Esophagus muscularis mucosa (tissue), 4 donors: Measurements from ENCODE around the gene KIAA0753. TPM values are rescaled to one million over a fixed set of nuclear protein-coding genes. Genes with fewer than 3 reads are reported as not detected.
"Not testable (repeated sequence)": the region's sequence is repeated elsewhere in the genome, so short reads cannot be mapped to it uniquely, and the experiment has no call there.

Source experiments
- DNase-seq: peaks from one replicate; pipeline ENCODE4 v3.0.0-alpha.2; 2017; ENCODE audit errors: extremely low spot score
- H3K27ac ChIP-seq, 4 donors: fragments of 200-600 bp; sonication (generic); replicated peaks in 1 of 4; 1 replicate in 3 of 4; 2 replicates in 1 of 4; pipeline ENCODE4 v1.5.1; 2016 to 2019; ENCODE audit warnings: mild to moderate bottlenecking in 1 of 4
- H3K27me3 ChIP-seq, 4 donors: fragments of 200-600 bp; sonication (generic); one replicate each; pipeline versions ENCODE4 v1.5.1 to v1.6.0; 2016 to 2019
- H3K36me3 ChIP-seq, 4 donors: fragments of 200-600 bp; sonication (generic); one replicate each; pipeline ENCODE4 v1.5.1; 2016 to 2019
- H3K4me1 ChIP-seq, 4 donors: fragments of 200-600 bp; sonication (generic); one replicate each; pipeline ENCODE4 v1.5.1; 2016 to 2019
- H3K4me3 ChIP-seq, 4 donors: fragments of 200-600 bp; sonication (generic); 1 replicate in 2 of 4; 2 replicates in 2 of 4; pipeline ENCODE4 v1.5.1; 2016 to 2019; ENCODE audit warnings: mild to moderate bottlenecking in 4 of 4, moderate library complexity in 1 of 4
- H3K9me3 ChIP-seq, 4 donors: fragments of 200-600 bp; sonication (generic); 1 replicate in 3 of 4; 2 replicates in 1 of 4; pipeline ENCODE4 v1.5.1; 2016 to 2019
- EP300 ChIP-seq: sonication (generic); formaldehyde crosslinking; IDR thresholded peaks from one replicate; pipeline ENCODE4 v1.6.1; 2017; ENCODE audit warnings: antibody characterized with exemption
- POLR2A ChIP-seq: fragments of 450-650 bp; IDR thresholded peaks from one replicate; pipeline ENCODE4 v1.6.1; 2017; ENCODE audit warnings: antibody characterized with exemption, moderate library complexity, mild to moderate bottlenecking, low read depth
- POLR2AphosphoS5 ChIP-seq, 2 donors: sonication (generic); formaldehyde crosslinking; IDR thresholded peaks; one replicate each; pipeline ENCODE4 v1.6.1; 2017; ENCODE audit warnings: antibody characterized with exemption in 2 of 2
- WGBS: methylation state at CpG from one replicate; pipeline ENCODE4 v1.1.5; 2018; 5-methylcytosine and 5-hydroxymethylcytosine counted together
- intact Hi-C: fragments of 100-400 bp; cut with DNase I; formaldehyde crosslinking; loops from one replicate; pipeline ENCODE4 v1.15.1; 2023
- total RNA-seq, 4 donors: library from RNA; depleted of rRNA; stranded (reverse); fragments of >200 nt; gene quantifications; one replicate each; pipeline versions ENCODE4 v1.1.0 to v1.2.1, GENCODE V29; 2016
- TF ChIP-seq, protein P1 (sequence below), 3 experiments: fragments of 200-600 bp in 2 of 3; fragments of 450-650 bp in 1 of 3; sonication (generic) in 2 of 3; IDR thresholded peaks; one replicate each; pipeline ENCODE4 v1.5.1; 2017 to 2019; ENCODE audit warnings: antibody characterized with exemption in 3 of 3, mild to moderate bottlenecking in 2 of 3, moderate library complexity in 1 of 3

KIAA0753 gene
- total RNA-seq, 4 donors from 2014 or later: 36.9 to 73.9 (median 46.4) TPM

DNA sequence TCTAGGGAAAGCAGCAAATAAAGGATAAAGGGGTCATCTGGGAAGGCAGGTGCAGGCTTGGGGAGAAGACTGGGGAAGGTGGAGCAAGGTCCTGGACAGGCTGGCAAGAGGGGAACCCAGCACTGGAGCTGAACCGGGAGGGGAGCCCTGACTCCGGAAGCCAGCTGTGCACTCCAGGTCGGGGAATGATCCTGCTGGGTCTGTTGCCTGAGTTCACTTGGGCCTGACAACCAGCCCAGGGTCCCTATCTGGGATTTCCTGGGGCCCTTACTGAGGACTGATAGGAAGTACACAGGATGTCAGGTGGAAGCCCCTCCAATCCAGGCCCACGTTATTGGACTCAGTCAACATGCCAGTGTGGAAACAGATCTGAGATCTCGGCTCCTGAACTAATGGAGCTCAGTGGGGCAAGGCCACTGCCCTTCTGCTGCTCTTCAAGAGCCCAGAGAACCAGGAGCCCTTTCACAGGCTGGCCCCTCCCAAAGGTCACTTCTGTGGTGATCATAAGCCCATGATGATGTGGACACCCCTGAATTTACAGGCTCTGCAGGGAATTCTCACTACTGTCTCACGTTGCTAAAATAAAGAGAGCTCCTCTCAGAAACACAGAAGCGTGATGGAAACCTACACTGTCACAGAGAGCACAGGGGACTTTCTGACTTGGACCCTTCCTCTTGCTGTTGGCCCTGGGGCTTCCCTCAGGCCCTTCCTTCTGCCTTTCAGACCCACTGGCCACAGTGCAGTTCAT, 64.3 kb downstream of the KIAA0753 start:
- Histone ChIP-seq H3K9me3 (no peaks in the 10 kb centered on the region), H3K27ac (peak overlapping the region in 1 of 4 donors; percentile 8), H3K36me3 (peaks cover 27 to 51% (median 39%) of the 10 kb centered on the region in 4 donors), H3K4me1 (peaks cover 8 to 21% (median 17%) of the 10 kb centered on the region in 4 donors), H3K27me3 (no peaks in the 10 kb centered on the region), H3K4me3 (no peak overlapping the region)
- 90% methylated on average over 7 of the region's 7 CpGs for WGBS
- intact Hi-C loops: no loop called here
- TF ChIP-seq, protein P1, sequence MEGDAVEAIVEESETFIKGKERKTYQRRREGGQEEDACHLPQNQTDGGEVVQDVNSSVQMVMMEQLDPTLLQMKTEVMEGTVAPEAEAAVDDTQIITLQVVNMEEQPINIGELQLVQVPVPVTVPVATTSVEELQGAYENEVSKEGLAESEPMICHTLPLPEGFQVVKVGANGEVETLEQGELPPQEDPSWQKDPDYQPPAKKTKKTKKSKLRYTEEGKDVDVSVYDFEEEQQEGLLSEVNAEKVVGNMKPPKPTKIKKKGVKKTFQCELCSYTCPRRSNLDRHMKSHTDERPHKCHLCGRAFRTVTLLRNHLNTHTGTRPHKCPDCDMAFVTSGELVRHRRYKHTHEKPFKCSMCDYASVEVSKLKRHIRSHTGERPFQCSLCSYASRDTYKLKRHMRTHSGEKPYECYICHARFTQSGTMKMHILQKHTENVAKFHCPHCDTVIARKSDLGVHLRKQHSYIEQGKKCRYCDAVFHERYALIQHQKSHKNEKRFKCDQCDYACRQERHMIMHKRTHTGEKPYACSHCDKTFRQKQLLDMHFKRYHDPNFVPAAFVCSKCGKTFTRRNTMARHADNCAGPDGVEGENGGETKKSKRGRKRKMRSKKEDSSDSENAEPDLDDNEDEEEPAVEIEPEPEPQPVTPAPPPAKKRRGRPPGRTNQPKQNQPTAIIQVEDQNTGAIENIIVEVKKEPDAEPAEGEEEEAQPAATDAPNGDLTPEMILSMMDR (IDR thresholded peaks at IDR 0.05): no peak
- TF ChIP-seq EP300 (no peak), POLR2A (no peak), POLR2AphosphoS5 (IDR thresholded peaks at IDR 0.05) (no peak)
- DNase-seq: no peak

- H3K36me3 ChIP-seq: peaks cover 27 to 47% (median 35%) of the 10 kb centered on the region in 4 donors
- TF ChIP-seq POLR2AphosphoS5 (IDR thresholded peaks at IDR 0.05) (no peak), POLR2A (no peak), EP300 (no peak)
- TF ChIP-seq, protein P1 (IDR thresholded peaks at IDR 0.05): no peak
- DNase-seq: no peak
- WGBS: 82% methylated on average over 5 of the region's 5 CpGs
- intact Hi-C loops: no loop called here
- H3K4me3 ChIP-seq: no peak overlapping the region
- H3K27me3 ChIP-seq: no peaks in the 10 kb centered on the region
- peaks cover 8 to 27% (median 24%) of the 10 kb centered on the region in 4 donors for H3K4me1 ChIP-seq
- H3K27ac ChIP-seq: peak overlapping the region in 2 of 4 donors; percentile 8 to 26
- H3K9me3 ChIP-seq: no peaks in the 10 kb centered on the region
These were observed 64.9 kb downstream of the KIAA0753 start for GRCh38 chr17:6575596-6575988.

DNA sequence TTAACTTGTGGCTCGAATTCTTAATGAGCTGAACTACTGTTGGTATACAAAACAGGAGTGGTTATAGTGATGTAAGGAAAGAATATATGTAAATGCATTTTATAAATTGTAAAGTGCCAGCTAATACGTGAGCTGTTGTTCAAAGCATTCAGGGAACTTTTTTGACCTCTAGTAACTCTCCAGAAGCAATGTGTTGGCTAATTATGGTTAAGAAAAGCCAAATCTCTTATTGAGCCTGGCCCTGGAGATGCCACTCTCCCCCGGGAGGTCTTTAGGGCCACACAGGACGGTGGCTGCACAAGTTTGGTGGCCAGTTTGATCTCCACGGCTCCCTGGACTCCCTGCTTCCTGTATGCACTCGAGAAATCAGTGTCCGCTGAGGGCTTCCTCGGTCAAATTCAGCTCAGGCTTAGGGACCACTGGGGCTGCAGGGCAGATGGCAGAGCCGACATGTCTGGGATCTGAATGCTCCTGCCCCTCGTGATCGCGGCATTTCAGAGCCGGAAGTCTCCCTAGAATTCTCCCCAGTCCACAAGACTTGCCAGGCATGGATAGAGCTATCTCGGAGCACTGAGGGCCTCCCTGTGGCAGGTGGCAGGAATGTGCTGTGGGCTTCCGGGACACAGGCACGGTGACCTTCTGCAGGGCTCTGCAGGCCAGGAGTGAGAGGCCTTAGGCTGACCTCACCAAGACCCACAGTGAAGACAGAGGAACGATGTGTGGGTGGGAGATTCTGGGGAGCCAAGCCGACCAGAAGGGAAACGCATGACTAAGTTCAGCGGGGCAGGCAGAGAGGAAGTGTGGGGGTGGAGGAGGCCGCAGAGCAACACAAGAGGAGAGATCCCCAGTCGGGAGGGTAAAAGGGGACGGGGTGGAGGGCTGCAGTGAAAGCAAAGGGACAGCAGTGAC, 65.6 kb downstream of the KIAA0753 start:
- Histone ChIP-seq H3K9me3 (no peaks in the 10 kb centered on the region), H3K4me3 (peak overlapping the region in 1 of 4 donors; percentile 7), H3K27ac (peak overlapping the region in 2 of 4 donors; percentile 26 to 36), H3K36me3 (peaks cover 27 to 46% (median 33%) of the 10 kb centered on the region in 4 donors), H3K27me3 (no peaks in the 10 kb centered on the region), H3K4me1 (peaks cover 8 to 29% (median 24%) of the 10 kb centered on the region in 4 donors)
- no peak for DNase-seq
- intact Hi-C loops: no loop called here
- TF ChIP-seq, protein P1 (IDR thresholded peaks at IDR 0.05): peak in 1 of 3 experiments; percentile 3
- no peak for TF ChIP-seq POLR2AphosphoS5 (IDR thresholded peaks at IDR 0.05)
- TF ChIP-seq EP300: no peak
- TF ChIP-seq POLR2A: no peak
- WGBS: 57% methylated on average over 14 of the region's 23 CpGs

DNA sequence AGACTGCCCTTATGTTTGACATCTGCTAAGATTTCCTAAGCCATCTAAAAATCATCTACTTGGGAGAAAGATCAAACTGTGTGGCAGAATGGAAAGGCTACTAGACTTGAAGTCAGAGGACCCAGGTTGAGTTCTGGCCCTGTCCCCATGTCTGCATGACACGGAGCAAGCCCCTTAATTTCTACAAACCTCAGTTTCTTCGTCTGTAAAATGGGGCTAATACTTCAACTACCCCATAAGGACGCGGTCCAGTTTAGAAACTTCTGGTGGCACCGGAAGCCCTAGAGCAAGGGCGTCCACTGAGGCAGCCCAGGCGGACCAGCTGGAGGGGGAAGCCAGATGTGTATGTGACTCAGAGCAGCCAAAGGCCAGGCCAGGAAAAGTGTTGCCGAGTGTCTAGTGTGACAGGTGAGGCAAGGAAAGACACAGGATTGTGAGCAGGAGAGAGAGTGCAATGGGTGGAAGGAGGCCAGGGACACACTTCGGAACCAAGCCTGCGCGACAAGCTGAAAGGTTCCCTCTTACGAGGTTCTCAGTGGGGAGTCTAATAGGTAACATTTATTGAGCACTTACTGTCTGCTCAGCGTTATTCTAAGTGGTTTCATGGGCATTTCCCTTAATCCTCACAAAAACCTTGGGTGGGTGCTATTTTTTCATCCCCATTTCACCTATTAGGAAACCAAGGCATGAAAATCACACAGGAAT, 66.4 kb downstream of the KIAA0753 start:
- TF ChIP-seq POLR2AphosphoS5 (IDR thresholded peaks at IDR 0.05) (no peak), EP300 (no peak), POLR2A (no peak)
- TF ChIP-seq, protein P1 (IDR thresholded peaks at IDR 0.05): no peak
- H3K4me3 ChIP-seq: no peak overlapping the region
- no peaks in the 10 kb centered on the region for H3K27me3 ChIP-seq
- intact Hi-C loops: no loop called here
- H3K4me1 ChIP-seq: peaks cover 8 to 29% (median 24%) of the 10 kb centered on the region in 4 donors
- peaks cover 24 to 38% (median 26%) of the 10 kb centered on the region in 4 donors for H3K36me3 ChIP-seq
- H3K27ac ChIP-seq: no peak overlapping the region
- no peaks in the 10 kb centered on the region for H3K9me3 ChIP-seq
- WGBS: 93% methylated on average over 7 of the region's 13 CpGs
- no peak for DNase-seq

GRCh38 chr17:6573495-6573894, 67.0 kb downstream of the KIAA0753 start:
- peak; percentile 55 for DNase-seq
- 94% methylated on average over 6 of the region's 6 CpGs for WGBS
- H3K27me3 ChIP-seq, H3K4me3 ChIP-seq, intact Hi-C loops, H3K27ac ChIP-seq, H3K9me3 ChIP-seq: not testable (repeated sequence)
- Histone ChIP-seq H3K4me1 (peaks cover 8 to 29% (median 24%) of the 10 kb centered on the region in 4 donors), H3K36me3 (peaks cover 17 to 32% (median 20%) of the 10 kb centered on the region in 4 donors)
